Measurements from ENCODE around the gene SIN3B.

The SIN3B gene

GRCh38 chr19:16889883-16890460 is 60.8 kb downstream of the SIN3B start:
- H3K27ac ChIP-seq (ENCODE audit: low read depth, low read length), result no peak overlapping the region
- no peak overlapping the region for H2AFZ ChIP-seq (ENCODE audit: low read length, unreplicated experiment)
- no peak overlapping the region for H3K4me3 ChIP-seq (ENCODE audit: low read depth, low read length)
- peaks cover 6% of the 10 kb centered on the region for H3K4me1 ChIP-seq (ENCODE audit: control insufficient read depth, insufficient read depth, low read length, unreplicated experiment)
- H3K79me2 ChIP-seq (ENCODE audit: control insufficient read depth, insufficient read depth, low read length, unreplicated experiment), result no peaks in the 10 kb centered on the region
- no peaks in the 10 kb centered on the region for H3K27me3 ChIP-seq (ENCODE audit: insufficient read depth, low read length)
- H3K36me3 ChIP-seq (ENCODE audit: insufficient read depth, low read length), result no peaks in the 10 kb centered on the region

DNA sequence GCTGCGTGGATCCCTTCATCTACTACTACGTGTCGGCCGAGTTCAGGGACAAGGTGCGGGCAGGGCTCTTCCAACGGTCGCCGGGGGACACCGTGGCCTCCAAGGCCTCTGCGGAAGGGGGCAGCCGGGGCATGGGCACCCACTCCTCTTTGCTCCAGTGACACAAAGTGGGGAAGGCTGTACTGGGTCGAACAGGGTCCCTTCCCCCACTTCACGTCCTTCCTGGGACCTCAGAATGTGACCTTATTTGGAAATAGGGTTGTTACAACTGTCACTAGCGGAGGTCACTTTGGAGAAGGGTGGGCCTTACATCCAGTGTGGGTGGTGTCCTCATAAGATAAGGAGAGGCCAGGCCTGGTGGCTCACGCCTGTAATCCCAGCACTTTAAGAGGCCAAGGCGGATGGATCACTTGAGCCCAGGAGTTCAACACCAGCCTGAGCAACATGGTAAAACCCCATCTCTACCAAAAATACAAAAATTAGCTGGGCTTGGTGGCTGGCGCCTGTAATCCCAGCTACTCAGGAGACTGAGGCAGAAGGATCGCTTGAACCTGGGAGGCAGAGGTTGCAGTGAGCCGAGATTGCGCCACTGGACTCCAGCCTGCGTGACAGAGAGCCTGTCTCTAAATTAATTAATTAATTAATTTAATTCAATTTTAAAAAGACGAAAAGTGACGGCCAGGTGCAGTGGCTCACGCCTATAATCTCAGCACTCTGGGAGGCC is 61.4 kb downstream of the SIN3B start:
- Histone ChIP-seq H3K27ac (ENCODE audit: low read depth, low read length) (no peak overlapping the region), H2AFZ (ENCODE audit: low read length, unreplicated experiment) (no peak overlapping the region), H3K27me3 (ENCODE audit: insufficient read depth, low read length) (no peaks in the 10 kb centered on the region), H3K4me1 (ENCODE audit: control insufficient read depth, insufficient read depth, low read length, unreplicated experiment) (peaks cover 6% of the 10 kb centered on the region), H3K79me2 (ENCODE audit: control insufficient read depth, insufficient read depth, low read length, unreplicated experiment) (no peaks in the 10 kb centered on the region), H3K4me3 (ENCODE audit: low read depth, low read length) (no peak overlapping the region), H3K36me3 (ENCODE audit: insufficient read depth, low read length) (no peaks in the 10 kb centered on the region)

GRCh38 chr19:16891696-16892382 is 62.6 kb downstream of the SIN3B start:
- Histone ChIP-seq H3K36me3 (ENCODE audit: insufficient read depth, low read length) (no peaks in the 10 kb centered on the region), H3K4me1 (ENCODE audit: control insufficient read depth, insufficient read depth, low read length, unreplicated experiment) (no peaks in the 10 kb centered on the region), H3K4me3 (ENCODE audit: low read depth, low read length) (no peak overlapping the region), H3K79me2 (ENCODE audit: control insufficient read depth, insufficient read depth, low read length, unreplicated experiment) (no peaks in the 10 kb centered on the region), H3K27me3 (ENCODE audit: insufficient read depth, low read length) (no peaks in the 10 kb centered on the region), H3K27ac (ENCODE audit: low read depth, low read length) (no peak overlapping the region), H2AFZ (ENCODE audit: low read length, unreplicated experiment) (no peak overlapping the region)

- no peaks in the 10 kb centered on the region for H3K79me2 ChIP-seq (ENCODE audit: control insufficient read depth, insufficient read depth, low read length, unreplicated experiment)
- no peaks in the 10 kb centered on the region for H3K27me3 ChIP-seq (ENCODE audit: insufficient read depth, low read length)
- H3K27ac ChIP-seq (ENCODE audit: low read depth, low read length), result no peak overlapping the region
- no peak overlapping the region for H3K4me3 ChIP-seq (ENCODE audit: low read depth, low read length)
- no peak overlapping the region for H2AFZ ChIP-seq (ENCODE audit: low read length, unreplicated experiment)
- H3K36me3 ChIP-seq (ENCODE audit: insufficient read depth, low read length), result no peaks in the 10 kb centered on the region
- no peaks in the 10 kb centered on the region for H3K4me1 ChIP-seq (ENCODE audit: control insufficient read depth, insufficient read depth, low read length, unreplicated experiment)
These were observed 63.2 kb downstream of the SIN3B start for GRCh38 chr19:16892436-16892835.

DNA sequence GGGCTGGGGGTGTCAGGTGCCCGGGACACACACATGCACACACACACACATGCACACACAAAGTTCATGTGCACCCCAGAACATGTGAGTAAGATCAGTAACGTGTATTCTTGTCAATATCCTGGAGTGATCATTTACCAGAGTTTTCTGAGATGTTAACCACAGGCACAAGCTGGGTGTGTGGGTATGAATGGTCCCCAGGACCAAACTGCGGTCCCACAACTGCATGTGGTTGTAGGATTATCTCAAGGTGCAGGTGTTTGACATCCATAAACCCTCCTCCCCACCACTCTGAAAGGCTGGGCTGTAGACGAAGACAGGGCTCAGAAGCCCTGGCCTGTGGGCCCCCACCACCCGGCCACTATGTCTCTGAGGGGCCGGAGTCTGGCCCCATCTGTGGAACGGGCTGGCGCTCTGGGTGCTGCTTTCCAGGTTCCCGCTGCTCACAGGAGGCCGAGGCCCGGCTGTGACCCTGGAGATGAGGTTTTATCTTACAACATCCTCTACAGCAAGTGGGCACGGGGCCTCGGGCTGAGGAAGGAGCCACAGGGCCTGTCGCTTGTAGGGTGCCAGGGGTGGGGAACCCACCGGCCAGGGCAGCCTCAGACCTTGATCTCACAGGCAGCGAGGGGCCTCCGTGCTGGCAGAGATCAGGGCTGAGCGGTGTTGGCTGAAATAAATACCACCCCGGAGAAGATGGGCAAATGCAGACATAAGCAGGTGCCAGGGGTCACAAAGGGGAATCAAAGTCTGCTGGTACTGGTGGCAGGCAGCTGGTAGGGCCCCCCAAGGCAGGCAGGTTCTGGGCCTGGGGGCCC is 63.9 kb downstream of the SIN3B start:
- no peaks in the 10 kb centered on the region for H3K27me3 ChIP-seq (ENCODE audit: insufficient read depth, low read length)
- no peaks in the 10 kb centered on the region for H3K79me2 ChIP-seq (ENCODE audit: control insufficient read depth, insufficient read depth, low read length, unreplicated experiment)
- no peaks in the 10 kb centered on the region for H3K36me3 ChIP-seq (ENCODE audit: insufficient read depth, low read length)
- no peak overlapping the region for H3K4me3 ChIP-seq (ENCODE audit: low read depth, low read length)
- H2AFZ ChIP-seq (ENCODE audit: low read length, unreplicated experiment), result no peak overlapping the region
- no peak overlapping the region for H3K27ac ChIP-seq (ENCODE audit: low read depth, low read length)
- no peaks in the 10 kb centered on the region for H3K4me1 ChIP-seq (ENCODE audit: control insufficient read depth, insufficient read depth, low read length, unreplicated experiment)

DNA sequence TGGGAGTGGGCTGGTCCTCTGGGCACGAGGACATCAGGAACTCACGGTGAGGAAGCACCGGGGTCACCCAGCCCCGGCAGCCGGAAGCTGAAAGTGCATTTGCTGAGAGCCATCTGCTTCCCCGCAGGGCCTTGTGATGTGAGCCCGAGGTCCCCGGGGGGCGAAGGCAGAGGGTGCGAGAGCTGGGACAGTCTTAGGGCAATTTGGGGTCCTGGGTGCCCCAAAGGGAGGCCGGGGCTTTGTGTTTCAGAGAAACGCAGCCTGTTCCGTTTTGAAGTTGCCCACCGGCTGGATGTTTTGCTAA is 64.4 kb downstream of the SIN3B start:
- Histone ChIP-seq H3K27me3 (ENCODE audit: insufficient read depth, low read length) (no peaks in the 10 kb centered on the region), H2AFZ (ENCODE audit: low read length, unreplicated experiment) (no peak overlapping the region), H3K79me2 (ENCODE audit: control insufficient read depth, insufficient read depth, low read length, unreplicated experiment) (no peaks in the 10 kb centered on the region), H3K4me3 (ENCODE audit: low read depth, low read length) (no peak overlapping the region), H3K36me3 (ENCODE audit: insufficient read depth, low read length) (no peaks in the 10 kb centered on the region), H3K27ac (ENCODE audit: low read depth, low read length) (no peak overlapping the region), H3K4me1 (ENCODE audit: control insufficient read depth, insufficient read depth, low read length, unreplicated experiment) (no peaks in the 10 kb centered on the region)

- Histone ChIP-seq H3K27ac (ENCODE audit: low read depth, low read length) (no peak overlapping the region), H3K4me1 (ENCODE audit: control insufficient read depth, insufficient read depth, low read length, unreplicated experiment) (no peaks in the 10 kb centered on the region)
These were observed 64.9 kb downstream of the SIN3B start for GRCh38 chr19:16894080-16894479.

GRCh38 chr19:16895467-16896145 is 66.4 kb downstream of the SIN3B start:
- Histone ChIP-seq H3K27ac (ENCODE audit: low read depth, low read length) (no peak overlapping the region), H2AFZ (ENCODE audit: low read length, unreplicated experiment) (no peak overlapping the region), H3K27me3 (ENCODE audit: insufficient read depth, low read length) (no peaks in the 10 kb centered on the region), H3K36me3 (ENCODE audit: insufficient read depth, low read length) (no peaks in the 10 kb centered on the region), H3K4me3 (ENCODE audit: low read depth, low read length) (no peak overlapping the region), H3K79me2 (ENCODE audit: control insufficient read depth, insufficient read depth, low read length, unreplicated experiment) (no peaks in the 10 kb centered on the region), H3K4me1 (ENCODE audit: control insufficient read depth, insufficient read depth, low read length, unreplicated experiment) (no peaks in the 10 kb centered on the region)

More at GRCh38 chr19:16894080-16894479, 64.9 kb downstream of the SIN3B start:
- no peak overlapping the region for H2AFZ ChIP-seq (ENCODE audit: low read length, unreplicated experiment)
- no peak overlapping the region for H3K4me3 ChIP-seq (ENCODE audit: low read depth, low read length)
- no peaks in the 10 kb centered on the region for H3K27me3 ChIP-seq (ENCODE audit: insufficient read depth, low read length)
- H3K36me3 ChIP-seq (ENCODE audit: insufficient read depth, low read length), result no peaks in the 10 kb centered on the region
- H3K79me2 ChIP-seq (ENCODE audit: control insufficient read depth, insufficient read depth, low read length, unreplicated experiment), result no peaks in the 10 kb centered on the region

DNA sequence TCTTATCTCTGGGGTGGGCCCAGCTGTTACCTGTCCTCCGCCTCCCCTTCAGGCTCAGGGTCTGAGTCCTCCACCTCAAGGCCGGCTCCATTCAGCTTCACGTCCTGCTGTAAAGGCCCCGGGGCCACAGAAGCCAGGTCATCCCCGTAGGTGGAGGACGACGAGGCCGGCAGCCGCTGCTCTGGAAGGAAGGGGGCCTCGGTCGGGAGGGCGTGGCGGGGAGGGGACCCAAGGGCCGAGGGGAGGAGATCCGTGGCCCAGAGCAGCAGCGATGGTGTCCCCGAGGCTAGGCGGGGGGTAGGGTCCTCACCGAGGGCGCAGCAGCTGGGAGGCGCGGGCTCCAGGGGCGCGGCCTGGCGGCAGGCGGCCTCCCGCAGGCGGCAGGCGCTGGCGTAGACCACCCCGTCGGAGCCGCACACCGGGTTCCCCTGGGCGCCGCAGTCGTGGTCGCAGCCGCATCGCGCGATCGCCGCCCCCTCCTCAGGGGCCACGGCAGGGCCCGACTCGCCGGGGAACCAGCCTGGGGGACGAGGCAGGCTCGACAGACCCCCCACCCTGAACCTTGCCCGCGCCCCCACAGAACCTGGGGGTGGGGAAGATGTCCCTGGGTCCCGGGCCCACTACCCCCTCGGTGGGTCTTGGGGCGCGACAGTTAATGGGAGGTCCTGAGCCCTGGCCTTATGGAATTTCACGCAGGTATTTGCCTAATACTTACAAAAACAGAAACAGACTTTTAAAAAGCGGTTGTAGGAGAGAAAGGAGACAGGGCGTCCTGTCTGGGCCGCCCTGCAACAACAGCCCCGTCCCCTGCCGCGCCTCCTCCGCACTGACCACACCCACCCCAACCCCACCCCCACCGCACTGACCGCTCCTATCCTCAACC is 67.2 kb downstream of the SIN3B start:
- Histone ChIP-seq H3K4me1 (ENCODE audit: control insufficient read depth, insufficient read depth, low read length, unreplicated experiment) (no peaks in the 10 kb centered on the region), H3K27ac (ENCODE audit: low read depth, low read length) (no peak overlapping the region), H3K27me3 (ENCODE audit: insufficient read depth, low read length) (no peaks in the 10 kb centered on the region), H3K36me3 (ENCODE audit: insufficient read depth, low read length) (no peaks in the 10 kb centered on the region), H3K4me3 (ENCODE audit: low read depth, low read length) (peak overlapping the region; percentile 55), H3K79me2 (ENCODE audit: control insufficient read depth, insufficient read depth, low read length, unreplicated experiment) (no peaks in the 10 kb centered on the region), H2AFZ (ENCODE audit: low read length, unreplicated experiment) (peak overlapping the region; percentile 60)
